ENCODE measurements around the gene ANAPC2. TPM values are rescaled to one million over a fixed set of nuclear protein-coding genes. Genes with fewer than 3 reads are reported as not detected.

The ANAPC2 gene
- total RNA-seq, 1 donor from 2014 or later = 72.9 TPM

DNA sequence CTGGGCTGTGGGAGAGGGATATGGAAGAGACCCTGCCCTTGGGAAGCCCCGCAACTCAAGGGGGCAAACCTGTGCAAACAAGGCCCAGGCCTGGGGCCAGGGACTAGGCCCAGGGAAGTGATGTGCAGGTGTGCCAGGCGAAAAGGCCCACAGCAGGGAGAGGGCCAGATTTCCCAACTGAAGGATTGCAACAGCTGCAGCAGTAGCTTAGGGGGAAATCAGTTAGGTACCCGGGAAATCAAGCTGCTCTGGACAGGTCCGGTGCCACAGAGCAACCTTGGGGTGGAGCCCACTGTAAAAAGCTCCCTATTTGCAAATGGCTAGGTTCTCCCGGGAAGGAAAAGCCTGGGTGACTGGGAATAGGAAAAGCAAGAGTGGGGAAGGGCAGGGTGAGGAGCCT lies 39.0 kb downstream of the ANAPC2 start:
- Mint-ChIP-seq H3K27ac (ENCODE audit: unreplicated experiment) (no peak overlapping the region), H3K9me3 (ENCODE audit: unreplicated experiment) (peaks cover 2% of the 10 kb centered on the region), H3K27me3 (ENCODE audit: unreplicated experiment) (peaks cover 6% of the 10 kb centered on the region), H3K36me3 (ENCODE audit: unreplicated experiment) (no peaks in the 10 kb centered on the region), H3K4me1 (ENCODE audit: low read depth, unreplicated experiment) (no peaks in the 10 kb centered on the region), H3K4me3 (ENCODE audit: unreplicated experiment) (no peak overlapping the region)
- TF ChIP-seq, protein P1, sequence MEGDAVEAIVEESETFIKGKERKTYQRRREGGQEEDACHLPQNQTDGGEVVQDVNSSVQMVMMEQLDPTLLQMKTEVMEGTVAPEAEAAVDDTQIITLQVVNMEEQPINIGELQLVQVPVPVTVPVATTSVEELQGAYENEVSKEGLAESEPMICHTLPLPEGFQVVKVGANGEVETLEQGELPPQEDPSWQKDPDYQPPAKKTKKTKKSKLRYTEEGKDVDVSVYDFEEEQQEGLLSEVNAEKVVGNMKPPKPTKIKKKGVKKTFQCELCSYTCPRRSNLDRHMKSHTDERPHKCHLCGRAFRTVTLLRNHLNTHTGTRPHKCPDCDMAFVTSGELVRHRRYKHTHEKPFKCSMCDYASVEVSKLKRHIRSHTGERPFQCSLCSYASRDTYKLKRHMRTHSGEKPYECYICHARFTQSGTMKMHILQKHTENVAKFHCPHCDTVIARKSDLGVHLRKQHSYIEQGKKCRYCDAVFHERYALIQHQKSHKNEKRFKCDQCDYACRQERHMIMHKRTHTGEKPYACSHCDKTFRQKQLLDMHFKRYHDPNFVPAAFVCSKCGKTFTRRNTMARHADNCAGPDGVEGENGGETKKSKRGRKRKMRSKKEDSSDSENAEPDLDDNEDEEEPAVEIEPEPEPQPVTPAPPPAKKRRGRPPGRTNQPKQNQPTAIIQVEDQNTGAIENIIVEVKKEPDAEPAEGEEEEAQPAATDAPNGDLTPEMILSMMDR (IDR thresholded peaks at IDR 0.05; ENCODE audit: partially characterized antibody, unreplicated experiment) = no peak
- DNase-seq = peak; percentile 3

DNA sequence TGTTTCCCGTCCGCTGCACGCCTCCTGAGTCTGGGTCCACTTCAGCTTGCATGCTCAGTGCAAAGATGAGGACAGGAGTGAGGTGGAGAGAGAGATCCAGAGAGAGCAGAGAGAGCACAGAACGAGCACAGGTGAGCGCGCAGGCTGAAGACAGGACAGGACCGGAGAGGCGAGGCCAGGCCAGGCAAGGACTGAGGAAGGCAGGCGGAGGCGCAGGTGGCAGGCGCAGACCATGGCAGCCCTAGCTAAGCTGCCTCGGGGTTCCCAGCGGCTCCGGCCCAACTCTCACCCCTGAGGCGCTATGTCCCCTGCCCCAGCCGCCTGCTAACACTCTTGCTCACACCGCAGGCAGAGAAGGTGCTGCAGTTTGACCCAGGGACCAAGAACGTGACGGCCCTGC lies 39.7 kb downstream of the ANAPC2 start:
- Mint-ChIP-seq H3K27me3 (ENCODE audit: unreplicated experiment) (peaks cover 7% of the 10 kb centered on the region), H3K27ac (ENCODE audit: unreplicated experiment) (no peak overlapping the region), H3K4me3 (ENCODE audit: unreplicated experiment) (no peak overlapping the region), H3K9me3 (ENCODE audit: unreplicated experiment) (peaks cover 2% of the 10 kb centered on the region), H3K4me1 (ENCODE audit: low read depth, unreplicated experiment) (no peaks in the 10 kb centered on the region), H3K36me3 (ENCODE audit: unreplicated experiment) (no peaks in the 10 kb centered on the region)
- DNase-seq = no peak
- TF ChIP-seq, protein P1 (IDR thresholded peaks at IDR 0.05; ENCODE audit: partially characterized antibody, unreplicated experiment) = no peak

DNA sequence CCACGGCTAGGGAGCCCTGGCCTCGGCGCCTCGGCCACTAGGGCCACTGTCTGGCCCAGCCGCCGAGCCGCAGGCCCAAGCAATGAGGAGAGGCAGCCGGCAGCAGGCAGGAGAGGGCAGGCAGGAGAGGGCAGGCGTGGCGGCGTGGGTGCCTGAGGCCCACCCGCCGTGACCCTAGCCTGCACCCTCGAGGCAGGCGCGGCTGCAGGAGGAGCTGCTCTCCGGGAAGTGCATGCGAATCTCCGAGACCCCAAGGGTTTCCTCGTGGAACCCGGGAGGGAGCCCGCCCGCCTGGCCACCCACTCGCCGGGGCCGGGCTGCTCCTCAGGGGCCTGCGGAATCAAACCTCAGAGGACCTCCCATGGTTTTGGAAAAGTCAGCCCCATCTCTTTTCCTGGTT lies 40.1 kb downstream of the ANAPC2 start:
- Mint-ChIP-seq H3K9me3 (ENCODE audit: unreplicated experiment) (peaks cover 2% of the 10 kb centered on the region), H3K4me1 (ENCODE audit: low read depth, unreplicated experiment) (no peaks in the 10 kb centered on the region), H3K4me3 (ENCODE audit: unreplicated experiment) (no peak overlapping the region), H3K36me3 (ENCODE audit: unreplicated experiment) (no peaks in the 10 kb centered on the region), H3K27ac (ENCODE audit: unreplicated experiment) (no peak overlapping the region), H3K27me3 (ENCODE audit: unreplicated experiment) (peaks cover 9% of the 10 kb centered on the region)
- TF ChIP-seq, protein P1 (IDR thresholded peaks at IDR 0.05; ENCODE audit: partially characterized antibody, unreplicated experiment) = no peak
- DNase-seq = peak; percentile 13

DNA sequence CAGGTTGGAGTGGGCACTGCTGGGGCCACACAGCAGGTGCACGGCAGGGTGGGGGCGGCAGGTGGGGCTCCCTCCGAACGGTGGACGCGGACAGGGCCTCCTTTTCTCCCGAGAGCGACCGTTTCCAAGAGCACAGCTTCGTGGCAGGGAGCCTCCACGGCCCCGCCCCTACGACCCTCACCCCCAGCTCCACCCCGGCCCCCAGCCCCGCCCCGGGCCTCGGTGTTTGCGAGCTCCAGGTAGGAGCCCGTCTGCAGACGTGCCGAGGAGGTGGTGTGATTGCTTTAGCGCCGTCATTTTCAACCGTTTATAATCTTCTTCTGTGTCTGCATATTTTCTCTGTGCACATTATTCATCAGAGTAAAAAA lies 40.6 kb downstream of the ANAPC2 start:
- H3K27me3 Mint-ChIP-seq (ENCODE audit: unreplicated experiment) = peaks cover 9% of the 10 kb centered on the region
- TF ChIP-seq, protein P1 (IDR thresholded peaks at IDR 0.05; ENCODE audit: partially characterized antibody, unreplicated experiment) = no peak
- H3K4me3 Mint-ChIP-seq (ENCODE audit: unreplicated experiment) = no peak overlapping the region
- no peak overlapping the region for H3K27ac Mint-ChIP-seq (ENCODE audit: unreplicated experiment)
- no peaks in the 10 kb centered on the region for H3K4me1 Mint-ChIP-seq (ENCODE audit: low read depth, unreplicated experiment)
- peaks cover 2% of the 10 kb centered on the region for H3K9me3 Mint-ChIP-seq (ENCODE audit: unreplicated experiment)
- H3K36me3 Mint-ChIP-seq (ENCODE audit: unreplicated experiment) = no peaks in the 10 kb centered on the region
- peak; percentile 19 for DNase-seq

DNA sequence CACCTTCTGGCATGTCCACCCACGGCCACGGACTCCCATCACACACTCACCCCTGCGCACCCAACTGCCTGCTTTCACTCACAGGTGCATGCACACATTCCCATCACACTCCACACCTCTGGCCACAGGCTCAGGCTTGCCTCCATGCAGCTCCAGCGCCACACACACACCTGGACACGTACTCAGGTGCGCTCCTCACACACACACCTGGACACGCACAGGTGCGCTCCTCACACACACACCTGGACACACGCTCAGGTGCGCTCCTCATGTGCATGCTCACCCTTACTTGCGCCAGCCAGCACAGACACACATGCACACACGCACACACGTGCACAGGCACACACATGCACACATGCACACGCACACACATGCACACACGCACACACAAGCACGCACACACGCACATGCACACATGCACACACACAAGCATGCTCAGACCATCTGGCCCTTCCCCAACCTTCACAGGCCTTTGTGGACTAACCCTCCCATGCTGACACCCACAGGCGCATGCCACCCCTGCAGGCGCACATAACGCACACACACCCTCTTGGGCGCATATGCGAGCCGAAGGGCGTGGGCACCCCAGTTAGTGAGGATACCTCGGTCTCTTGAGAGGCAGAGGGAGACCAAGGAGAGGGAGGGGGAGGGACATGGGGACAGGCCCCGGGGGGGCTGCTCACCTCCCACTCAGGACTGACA lies 41.1 kb downstream of the ANAPC2 start:
- TF ChIP-seq, protein P1 (IDR thresholded peaks at IDR 0.05; ENCODE audit: partially characterized antibody, unreplicated experiment) = no peak
- Mint-ChIP-seq H3K27me3 (ENCODE audit: unreplicated experiment) (peaks cover 11% of the 10 kb centered on the region), H3K4me3 (ENCODE audit: unreplicated experiment) (no peak overlapping the region), H3K36me3 (ENCODE audit: unreplicated experiment) (no peaks in the 10 kb centered on the region), H3K27ac (ENCODE audit: unreplicated experiment) (no peak overlapping the region), H3K9me3 (ENCODE audit: unreplicated experiment) (peaks cover 2% of the 10 kb centered on the region), H3K4me1 (ENCODE audit: low read depth, unreplicated experiment) (no peaks in the 10 kb centered on the region)
- DNase-seq = no peak
